Glomerular endothelial cell (primary cell): Measurements from ENCODE around the gene KANK2. TPM values are rescaled to one million over a fixed set of nuclear protein-coding genes. Genes with fewer than 3 reads are reported as not detected.
"Not testable (repeated sequence)": the region's sequence is repeated elsewhere in the genome, so short reads cannot be mapped to it uniquely, and the experiment has no call there.

Source experiments
- DNase-seq: peaks from one replicate; pipeline ENCODE4 v3.0.0-alpha.2; 2011; ENCODE audit warnings: low read depth, low spot score; ENCODE audit errors: extremely low read depth
- total RNA-seq: library from RNA; depleted of rRNA; stranded (reverse); fragments of >200 nt; gene quantifications from 2 replicates; pipeline ENCODE4 v1.2.3, GENCODE V29; 2015

KANK2 gene
- total RNA-seq, 1 donor from 2014 or later, result 86.8 TPM

DNA sequence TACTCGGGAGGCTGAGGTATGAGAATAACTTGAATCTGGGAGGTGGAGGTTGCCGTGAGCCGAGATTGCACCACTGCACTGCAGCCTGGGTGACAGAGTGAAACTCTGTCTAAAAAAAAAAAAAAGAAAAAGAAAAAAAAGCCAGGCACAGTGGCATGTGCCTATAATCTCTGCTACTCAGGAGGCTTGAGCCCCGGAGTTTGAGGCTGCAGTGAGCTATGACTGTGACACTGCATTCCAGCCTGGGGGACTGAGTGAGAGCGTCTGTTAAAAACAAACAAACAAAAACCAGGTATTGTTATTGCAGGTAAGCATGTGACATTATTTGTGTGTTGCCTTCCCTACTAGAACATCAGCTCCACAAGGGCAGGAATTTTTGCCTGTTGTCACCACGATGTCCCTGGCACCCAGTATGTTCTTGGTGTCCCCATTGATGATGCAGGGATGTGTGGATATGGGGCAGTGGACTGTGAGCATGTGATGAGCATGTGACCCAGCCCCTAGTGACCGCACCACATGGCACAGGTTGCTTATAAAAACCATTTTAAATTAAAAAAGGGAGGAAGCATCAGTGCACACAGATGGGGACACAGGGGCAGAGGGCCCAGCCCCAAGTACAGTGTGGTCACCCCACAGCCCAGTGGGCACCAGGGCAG lies 1.6 kb upstream of the KANK2 start:
- no peak for DNase-seq

DNA sequence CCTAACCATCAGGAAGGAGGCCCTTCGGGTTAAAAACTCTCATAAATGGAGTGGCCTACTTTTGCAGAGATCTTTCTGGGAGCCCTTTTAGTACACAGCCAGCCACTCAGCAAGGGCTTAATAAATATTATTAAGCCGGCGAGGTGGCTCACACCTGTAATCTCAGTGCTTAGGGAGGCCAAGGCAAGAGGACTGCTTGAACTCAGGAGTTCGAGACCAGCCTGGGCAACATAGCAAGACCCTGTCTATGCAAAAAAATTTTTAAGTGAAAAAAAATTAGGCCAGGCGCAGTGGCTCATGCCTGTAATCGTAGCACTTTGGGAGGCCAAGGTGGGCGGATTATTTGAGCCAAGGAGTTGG lies 810 bp upstream of the KANK2 start:
- DNase-seq, result no peak

DNA sequence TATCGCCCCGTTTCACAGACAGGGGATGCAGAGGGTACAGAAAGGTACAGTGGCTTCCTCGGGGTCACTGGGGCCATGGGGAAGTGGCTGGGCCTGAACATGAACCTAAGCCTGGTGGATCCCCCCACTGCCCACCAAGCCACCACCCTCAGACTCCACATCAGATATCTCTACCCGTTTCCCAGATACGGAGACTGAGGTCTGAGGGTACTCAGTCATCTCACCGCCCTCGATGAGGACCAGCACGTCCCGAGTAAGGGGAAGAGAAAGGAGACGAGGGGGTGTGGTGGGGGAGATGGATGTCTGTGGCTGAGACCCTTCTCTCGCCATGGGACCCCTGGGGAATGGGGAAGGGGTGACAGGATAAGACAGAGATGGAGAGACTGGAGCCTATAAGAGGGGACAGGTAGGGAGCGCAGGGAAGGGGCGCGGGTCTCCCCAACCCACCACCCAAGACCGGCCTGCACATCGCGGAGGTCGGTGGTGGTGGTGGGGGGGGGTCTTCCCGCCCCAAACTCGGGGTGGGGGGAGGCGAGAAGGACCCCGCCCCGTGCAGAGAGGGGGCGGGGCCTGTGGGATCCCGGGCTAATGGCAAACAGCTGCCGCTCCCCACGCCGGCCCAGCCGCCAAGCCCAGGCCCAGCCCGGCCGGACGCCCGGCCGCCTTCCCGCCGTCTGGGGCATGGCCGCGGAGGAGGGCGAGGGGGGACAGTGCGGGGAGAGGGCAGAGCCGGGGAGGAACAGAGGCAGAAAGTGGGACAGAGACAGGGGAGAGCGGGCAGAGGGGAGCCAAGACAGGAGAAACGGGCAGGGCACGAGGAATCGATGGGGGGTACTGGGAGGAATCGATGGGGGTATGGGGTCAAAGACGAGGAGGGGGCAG lies 698 bp downstream of the KANK2 start:
- no peak for DNase-seq

DNA sequence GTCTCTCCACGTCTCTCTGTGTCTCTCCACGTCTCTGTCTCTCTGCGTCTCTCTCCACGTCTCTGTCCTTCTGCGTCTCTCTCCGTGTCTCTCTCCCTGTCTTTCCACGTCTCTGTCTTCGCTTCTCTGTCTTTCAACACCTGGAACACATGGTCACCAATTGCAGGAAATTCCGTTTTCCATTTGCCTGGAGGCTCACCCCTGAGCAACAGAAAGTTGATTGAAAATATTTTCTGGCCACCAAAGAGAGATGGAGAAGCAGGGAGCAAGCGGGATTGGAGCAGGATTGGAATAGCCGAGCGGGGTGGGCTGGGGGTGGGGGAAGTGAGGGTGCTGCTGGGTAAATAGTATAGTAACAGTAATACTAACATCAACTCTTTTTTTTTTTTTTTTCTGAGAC lies 1.7 kb downstream of the KANK2 start:
- no peak for DNase-seq

DNA sequence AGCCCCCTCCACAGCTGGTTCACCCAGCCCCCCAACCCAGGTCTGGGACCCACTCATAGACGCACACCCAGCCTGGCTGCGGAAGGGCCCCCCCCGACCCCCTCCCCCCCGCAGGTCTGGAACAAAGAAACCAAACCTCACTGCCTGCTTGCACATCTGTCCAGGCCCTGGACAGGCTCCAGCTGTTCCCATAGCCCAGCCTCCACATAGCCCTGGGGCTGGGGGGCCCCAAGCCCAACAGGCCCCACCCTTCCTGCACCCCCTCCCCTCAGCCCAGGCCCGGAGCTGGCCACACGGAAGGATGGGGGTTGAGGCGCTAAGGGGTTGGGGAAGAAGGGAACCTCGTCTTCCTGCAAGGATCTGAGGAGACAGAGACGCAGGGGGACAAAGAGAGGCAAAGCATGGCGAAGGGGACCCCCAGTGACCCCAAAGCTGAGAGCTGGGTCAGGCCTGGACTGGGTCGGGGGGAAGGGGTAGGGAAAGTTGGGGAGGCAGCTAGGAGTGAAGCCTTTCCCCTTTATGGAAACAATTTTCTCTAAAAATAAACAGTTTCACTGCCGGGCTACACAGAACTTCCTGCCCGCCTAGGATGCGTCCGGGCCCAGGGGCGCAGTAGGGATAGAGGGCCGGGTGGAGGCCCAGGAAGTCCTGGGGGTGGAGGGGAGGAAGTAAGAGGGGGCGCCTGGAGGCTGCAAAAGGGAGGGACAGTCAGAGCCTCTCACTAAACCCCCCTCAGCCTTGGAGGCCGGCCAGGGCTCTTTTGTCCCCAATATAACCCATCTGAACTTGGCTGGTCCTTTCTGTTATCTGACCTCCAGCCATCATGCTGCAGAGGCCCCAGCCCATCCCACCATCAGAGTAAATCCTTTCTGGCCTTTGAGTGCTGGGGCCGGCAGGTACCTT lies 2.4 kb downstream of the KANK2 start:
- no peak for DNase-seq

DNA sequence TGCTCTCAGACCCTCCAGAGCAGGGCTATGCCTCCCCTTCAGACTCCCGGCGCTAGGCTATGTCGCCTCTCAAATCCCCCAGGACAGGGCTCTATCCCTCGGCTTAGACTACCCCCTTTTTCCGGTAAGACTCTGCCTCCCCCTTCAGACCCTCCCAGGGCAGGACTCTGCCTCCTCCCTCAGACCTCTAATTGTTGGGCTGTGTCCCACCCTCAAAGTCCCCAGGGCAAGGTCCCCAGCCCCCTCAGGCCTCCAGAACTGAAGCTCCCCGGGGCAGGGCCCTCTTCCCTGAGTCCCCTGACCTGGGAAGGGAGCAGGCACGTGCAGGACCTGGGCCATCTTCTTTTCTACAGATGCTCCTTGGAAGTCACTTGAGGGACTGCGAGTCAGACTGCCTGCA lies 3.2 kb downstream of the KANK2 start:
- DNase-seq, result no peak

DNA sequence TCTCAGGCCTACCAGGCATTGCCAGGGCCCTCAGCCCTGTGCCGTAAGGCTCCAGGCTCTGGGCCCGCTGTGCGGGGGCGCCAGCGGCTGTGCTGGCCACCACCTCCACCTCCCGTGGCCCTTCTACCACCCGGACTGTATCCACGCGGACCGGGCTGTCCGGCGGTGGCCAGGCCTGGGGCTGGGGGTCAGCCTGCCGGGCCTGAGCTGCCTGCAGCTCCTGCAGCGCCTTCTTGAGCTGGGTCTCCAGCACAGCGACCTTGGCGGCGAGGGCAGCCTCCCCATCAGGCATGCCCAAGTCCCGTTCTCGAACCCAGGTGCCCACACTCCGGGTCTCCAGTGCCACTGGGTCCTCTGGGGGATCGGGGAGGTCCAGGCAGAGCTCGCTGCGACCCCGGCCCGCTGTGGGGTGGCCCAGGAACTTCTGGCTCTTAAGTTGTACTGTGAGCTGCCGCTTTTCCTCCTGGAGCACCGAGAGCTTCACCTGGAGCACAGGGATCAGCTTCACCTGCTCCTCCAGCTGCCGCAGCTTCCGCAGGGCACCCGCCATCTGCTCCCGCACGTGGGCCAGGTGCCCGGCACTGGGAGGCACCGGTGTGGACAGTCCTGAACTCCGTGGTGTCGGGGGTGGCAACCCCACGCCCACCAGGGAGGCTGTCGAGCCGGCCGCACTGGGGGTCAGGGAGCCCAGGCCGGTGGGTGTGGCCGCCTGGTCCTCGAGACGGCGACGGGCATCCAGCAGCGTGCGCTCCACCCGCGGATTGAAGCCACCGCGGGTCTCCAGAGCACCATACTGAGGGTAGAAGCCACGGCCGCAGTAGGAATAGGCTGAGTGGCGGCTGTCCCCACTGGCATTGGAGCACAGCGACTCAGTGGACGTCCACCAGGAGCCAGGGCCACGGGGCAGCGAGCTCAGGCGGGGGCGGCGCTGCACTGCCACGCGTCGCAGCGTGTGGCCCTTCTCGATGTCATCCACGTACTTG lies 4.1 kb downstream of the KANK2 start:
- DNase-seq, result no peak

DNA sequence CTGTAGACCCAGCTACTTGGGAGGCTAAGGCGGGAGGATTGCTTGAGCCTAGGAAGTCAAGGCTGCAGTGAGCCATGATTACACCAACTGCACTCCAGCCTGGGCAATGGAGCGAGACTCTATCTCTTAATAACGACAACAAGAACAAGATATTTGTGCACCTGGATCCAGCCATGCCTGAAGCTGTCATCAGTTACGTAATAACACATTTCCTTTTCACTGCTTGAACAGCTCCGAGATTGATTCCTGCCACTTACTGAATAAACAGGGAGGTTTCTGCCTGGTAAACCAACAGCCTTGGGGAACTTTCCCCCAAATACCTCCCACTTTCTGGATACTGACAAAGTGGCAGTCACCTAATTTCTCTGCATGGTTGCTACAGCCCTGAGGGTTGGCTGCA lies 5.4 kb downstream of the KANK2 start:
- no peak for DNase-seq

DNA sequence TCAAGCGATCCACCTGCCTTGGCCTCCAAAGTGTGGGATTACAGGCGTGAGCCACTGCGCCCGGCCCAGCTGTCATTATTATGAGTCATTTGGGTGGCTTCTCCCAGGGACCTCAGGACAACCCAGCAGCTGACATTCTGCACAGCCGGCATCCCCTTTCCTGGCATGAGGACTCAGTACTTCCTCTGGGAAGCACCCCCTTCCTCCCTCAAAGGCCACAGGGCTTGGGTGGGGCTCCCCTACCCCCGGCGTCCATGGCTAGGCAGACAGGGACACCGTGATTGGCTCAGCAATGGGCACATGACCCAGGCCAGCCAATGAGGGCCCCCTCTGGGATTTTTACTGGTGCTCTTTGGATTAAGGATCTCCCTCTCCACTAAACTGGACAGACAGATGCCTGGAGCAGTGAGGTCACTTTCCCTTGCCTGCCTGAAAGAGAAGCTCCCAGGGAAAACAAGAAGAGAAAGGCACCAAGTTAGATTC lies 6.0 kb downstream of the KANK2 start:
- DNase-seq, result no peak

DNA sequence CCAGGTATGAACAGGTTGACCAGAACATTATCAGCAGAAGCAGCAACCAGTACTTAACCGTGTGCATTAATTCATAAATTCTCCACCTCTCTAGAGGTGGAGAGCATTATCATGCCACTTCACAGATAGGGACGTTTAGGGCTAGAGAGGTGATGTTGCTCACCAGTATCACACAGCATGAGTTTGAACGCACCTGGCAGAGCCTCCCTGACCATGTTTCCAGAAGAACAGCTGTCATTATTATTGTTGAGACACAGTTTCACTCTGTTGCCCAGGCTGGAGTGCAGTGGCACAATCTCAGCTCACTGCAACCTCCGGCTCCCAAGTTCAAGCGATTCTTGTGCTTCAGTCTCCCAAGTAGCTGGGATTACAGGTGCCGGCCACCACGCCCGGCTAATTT lies 6.8 kb downstream of the KANK2 start:
- DNase-seq, result no peak

DNA sequence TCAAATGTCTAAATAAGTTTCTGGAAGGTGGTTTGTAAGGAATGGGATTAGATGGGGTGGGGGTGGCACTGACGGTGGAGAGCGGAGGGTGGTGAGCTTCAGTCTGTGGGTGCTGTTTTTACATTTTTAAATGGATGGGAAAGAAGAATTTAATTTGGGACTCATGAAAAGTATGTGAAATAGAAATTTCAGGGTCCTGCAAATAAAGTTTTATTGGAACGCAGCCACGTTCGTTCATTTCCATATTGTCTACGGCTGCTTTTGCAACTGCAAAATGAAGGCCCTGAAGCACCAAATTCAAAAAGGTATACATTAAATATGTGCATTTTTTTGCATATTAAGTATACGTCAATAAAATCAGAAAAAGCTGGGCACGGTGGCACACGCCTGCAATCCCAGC lies 9.9 kb downstream of the KANK2 start:
- DNase-seq, result no peak

DNA sequence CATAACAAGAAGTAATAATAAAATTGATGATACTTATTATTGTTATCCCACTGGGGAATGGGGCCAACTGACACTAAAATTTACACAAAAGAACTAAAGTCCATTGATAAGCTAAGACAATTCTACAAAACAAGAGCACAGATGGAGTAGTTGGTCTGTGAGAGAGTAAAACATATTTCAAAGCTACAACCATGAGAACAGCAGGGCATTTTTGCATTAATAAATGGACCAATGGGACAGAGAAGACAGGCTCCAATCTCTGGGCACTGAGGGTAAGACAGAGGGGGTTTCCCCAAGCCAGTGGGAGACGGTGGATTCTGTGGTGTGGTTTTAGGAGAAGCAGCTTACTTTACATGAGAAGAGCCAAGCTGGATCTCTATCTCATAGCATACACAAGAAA lies 14.4 kb downstream of the KANK2 start:
- DNase-seq, result no peak

DNA sequence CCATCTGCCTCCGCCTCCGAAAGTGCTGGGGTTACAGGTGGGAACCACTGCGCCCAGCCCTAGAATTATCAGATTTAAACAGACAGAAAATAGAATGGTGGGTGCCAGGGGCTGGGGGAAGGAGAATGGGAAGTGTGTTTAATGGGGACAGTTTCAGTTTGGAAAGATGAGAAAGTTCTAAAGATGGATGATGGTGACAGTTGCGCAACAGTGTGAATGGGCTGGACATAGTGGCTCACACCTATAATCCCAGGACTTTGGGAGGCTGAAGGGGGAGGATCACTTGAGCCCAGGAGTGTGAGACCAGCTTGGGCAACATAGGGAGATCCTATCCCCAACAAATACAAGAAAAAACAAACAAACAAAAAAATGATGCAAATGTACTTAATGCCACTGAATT lies 15.9 kb downstream of the KANK2 start:
- DNase-seq, result no peak

DNA sequence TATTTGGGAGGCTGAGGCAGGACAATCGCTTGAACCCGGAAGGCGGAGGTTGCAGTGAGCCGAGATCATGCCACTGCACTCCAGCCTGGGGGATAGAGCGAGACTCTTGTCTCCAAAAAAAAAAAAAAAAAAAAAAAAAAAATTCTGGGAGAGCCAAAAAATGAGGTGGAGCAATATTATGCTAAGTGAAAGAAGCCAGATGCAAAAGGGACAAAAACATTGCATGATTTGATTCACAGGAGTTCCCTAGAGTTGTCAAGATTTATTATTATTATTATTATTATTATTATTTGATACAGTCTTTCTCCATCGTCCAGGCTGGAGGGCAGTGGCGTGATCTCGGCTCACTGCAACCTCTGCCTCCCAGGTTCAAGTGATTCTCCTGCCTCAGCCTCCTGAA lies 16.4 kb downstream of the KANK2 start:
- not testable (repeated sequence) for DNase-seq

DNA sequence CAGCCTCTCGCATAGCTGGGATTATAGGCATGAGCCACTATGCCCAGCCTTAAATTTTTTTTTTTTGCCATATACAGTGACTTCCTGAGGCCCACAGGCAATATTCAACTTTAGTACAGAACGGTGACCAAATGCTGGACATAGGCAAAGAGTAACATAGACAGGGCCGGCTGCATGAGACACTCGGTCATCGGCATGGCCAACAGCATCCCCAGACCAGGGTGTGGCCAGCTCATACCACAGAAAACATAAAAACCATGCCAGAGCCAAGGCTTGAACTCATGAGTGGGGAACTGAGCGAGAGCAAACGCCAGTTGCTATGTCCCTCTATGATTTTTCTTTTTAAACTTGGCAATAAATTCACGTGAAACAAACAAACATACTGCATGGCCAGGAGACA lies 17.0 kb downstream of the KANK2 start:
- no peak for DNase-seq

DNA sequence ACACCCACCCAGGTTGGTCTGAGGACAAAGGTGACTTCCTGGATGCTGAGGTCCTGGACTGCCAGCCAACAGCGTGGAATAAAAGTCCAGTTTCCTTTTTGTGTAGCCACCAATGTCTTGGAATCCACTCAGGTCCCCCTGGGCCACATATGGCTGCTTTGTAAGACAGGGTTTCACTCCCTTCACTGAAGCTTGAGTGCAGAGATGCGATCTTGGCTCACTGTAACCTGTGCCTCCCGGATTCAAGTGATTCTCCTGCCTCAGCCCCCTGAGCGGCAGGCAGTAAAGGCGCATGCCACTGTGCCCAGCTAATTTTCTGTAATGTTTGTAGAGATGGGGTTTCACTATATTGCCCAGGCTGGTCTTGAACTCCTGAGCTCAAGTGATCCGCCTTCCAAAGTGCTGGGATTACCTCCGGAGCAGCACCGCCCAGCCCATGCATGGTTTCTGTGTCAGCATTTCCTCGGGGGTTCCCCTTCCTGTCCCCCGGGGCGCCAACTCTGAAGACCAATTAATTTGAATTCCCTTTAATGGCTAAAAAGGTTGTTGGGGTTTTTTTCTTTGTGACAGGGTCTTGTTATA lies 17.5 kb downstream of the KANK2 start:
- no peak for DNase-seq

DNA sequence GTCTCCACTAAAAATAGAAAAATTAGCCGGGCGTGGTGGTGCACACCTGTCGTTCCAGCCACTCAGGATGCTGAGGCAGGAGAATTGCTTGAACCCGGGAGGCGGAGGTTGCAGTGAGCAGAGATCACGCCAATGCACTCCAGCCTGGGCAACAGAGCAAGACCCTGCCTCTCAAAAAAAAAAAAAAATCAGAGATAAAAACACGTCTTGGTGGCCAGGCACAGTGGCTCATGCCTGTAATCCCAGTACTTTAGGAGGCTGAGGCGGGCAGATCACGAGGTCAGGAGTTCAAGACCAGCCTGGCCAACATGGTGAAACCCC lies 18.2 kb downstream of the KANK2 start:
- not testable (repeated sequence) for DNase-seq

DNA sequence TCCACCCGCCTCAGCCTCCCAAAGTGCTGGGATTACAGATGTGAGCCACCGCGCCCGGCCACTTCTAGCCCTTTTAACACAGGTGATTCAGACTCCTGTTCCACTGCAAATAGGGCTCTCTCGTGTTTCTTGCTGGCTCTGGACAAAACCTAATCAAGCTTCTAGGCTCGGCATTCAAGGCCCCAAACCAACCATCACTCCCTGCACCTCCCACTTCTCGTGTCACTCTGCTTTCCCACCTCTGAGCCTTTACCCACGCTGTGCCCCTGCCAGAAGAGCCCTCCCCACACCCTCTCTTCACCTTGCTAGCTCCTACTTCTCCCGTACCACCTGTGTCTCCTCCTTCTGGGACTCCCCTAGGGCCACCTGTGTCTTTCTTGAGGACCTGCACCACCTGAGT lies 19.8 kb downstream of the KANK2 start:
- DNase-seq, result no peak

DNA sequence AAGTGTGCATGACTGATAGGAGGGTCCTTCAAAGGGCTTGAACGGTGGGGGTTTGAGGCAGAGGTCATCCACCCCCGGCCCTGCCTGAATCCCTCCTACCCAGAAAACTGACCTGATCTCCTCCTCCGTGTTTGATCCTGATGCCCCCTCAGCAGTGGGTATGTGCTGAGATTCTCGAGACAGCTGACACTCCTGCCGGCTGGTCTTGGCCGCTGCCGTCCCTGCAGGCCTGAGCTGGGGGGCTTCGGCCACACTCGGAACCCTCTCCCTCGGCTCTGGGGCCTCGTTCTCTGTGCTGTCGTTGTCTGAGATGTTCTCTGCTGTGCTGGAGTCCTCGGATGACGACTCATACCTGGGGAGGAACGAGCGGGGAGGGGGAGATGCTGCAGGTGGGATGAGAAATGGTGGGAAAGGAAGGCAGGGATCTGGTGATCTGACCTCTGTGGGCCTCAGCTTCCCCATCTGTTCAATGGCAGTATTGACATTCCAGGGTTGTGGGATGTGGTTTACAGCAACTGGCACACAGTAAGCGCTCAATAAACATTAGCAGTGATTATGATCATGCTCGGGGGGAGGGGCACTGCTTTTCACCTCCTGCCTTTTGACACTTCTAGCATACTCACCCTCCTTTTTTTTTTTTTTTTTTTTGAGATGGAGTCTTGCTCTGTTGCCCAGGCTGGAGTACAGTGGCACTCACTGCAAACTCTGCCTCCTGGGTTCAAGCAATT lies 20.7 kb downstream of the KANK2 start:
- DNase-seq, result no peak
